GM10248 (cell line): ENCODE data around the gene EID2B.

ENCODE experiments used
- CTCF ChIA-PET: fragments of 300-600 bp; sonication (Branson Sonifier 250); formaldehyde crosslinking; extraction: SDS; loops from one replicate; lab custom pipeline; 2021; ENCODE audit warnings: antibody characterized with exemption; lab: Yijun Ruan, JAX
- POLR2A ChIA-PET: fragments of 350-650 bp; sonication (Branson Sonifier 250); formaldehyde crosslinking; extraction: SDS; loops from one replicate; lab custom pipeline; 2020; ENCODE audit warnings: antibody characterized with exemption; lab: Yijun Ruan, JAX
- DNase-seq: peaks from one replicate; pipeline ENCODE4 v3.0.0; 2012; ENCODE audit errors: extremely low spot score
- CTCF ChIP-seq: IDR thresholded peaks from 2 replicates; pipeline ENCODE4 v1.5.1; 2012; ENCODE audit warnings: mild to moderate bottlenecking, low read depth; ENCODE audit errors: extremely low read depth, missing control alignments, control extremely low read depth

EID2B gene

GRCh38 chr19:39506944-39507714, 25.5 kb downstream of the EID2B start:
- POLR2A ChIA-PET = no interaction called here
- no peak for TF ChIP-seq CTCF
- CTCF ChIA-PET = interaction anchor here (1.0 to 1.7 kb wide), 3 partner anchors 10 to 67 kb away, joined by 3 to 6 read pairs (median 3); partner anchors contain the start of gene EID2B
- peak; percentile 89 for DNase-seq

GRCh38 chr19:39506598-39506943, 26.1 kb downstream of the EID2B start:
- POLR2A ChIA-PET = no interaction called here
- CTCF ChIA-PET = interaction anchor here (1.0 to 1.1 kb wide), 2 partner anchors 9 to 66 kb away, joined by 3 read pairs; no protein-coding TSS in a partner anchor

GRCh38 chr19:39502640-39503417, 29.8 kb downstream of the EID2B start:
- peak; percentile 87 for DNase-seq
- CTCF ChIA-PET = interaction anchor here (0.6 to 1.9 kb wide), 30 partner anchors 8 to 354 kb away, joined by 3 to 24 read pairs (median 5); partner anchors contain the start of genes EID2, SELENOV and SUPT5H
- POLR2A ChIA-PET = interaction anchor here (0.5 kb wide), 1 partner anchor 21 kb away, joined by 5 read pairs; no protein-coding TSS in a partner anchor
- TF ChIP-seq CTCF = peak; percentile 87

More at GRCh38 chr19:39506598-39506943, 26.1 kb downstream of the EID2B start:
- TF ChIP-seq CTCF = no peak
- DNase-seq = no peak

GRCh38 chr19:39501340-39501739, 31.3 kb downstream of the EID2B start:
- no peak for TF ChIP-seq CTCF
- CTCF ChIA-PET = interaction anchor here (0.6 to 3.1 kb wide), 5 partner anchors 10 to 61 kb away, joined by 3 to 16 read pairs (median 3); partner anchors contain the start of gene EID2B
- POLR2A ChIA-PET = no interaction called here
- no peak for DNase-seq

- no peak for DNase-seq
- CTCF ChIA-PET = interaction anchor here (0.6 to 3.1 kb wide), 6 partner anchors 11 to 60 kb away, joined by 3 to 16 read pairs (median 4); partner anchors contain the start of gene EID2B
- TF ChIP-seq CTCF = no peak
- POLR2A ChIA-PET = interaction anchor here (0.6 kb wide), 2 partner anchors 43 to 158 kb away, joined by 3 read pairs; partner anchors contain the start of gene SAMD4B
Observed at GRCh38 chr19:39500543-39500942, 32.1 kb downstream of the EID2B start.

- no peak for TF ChIP-seq CTCF
- CTCF ChIA-PET = interaction anchor here (1.5 to 3.1 kb wide), 3 partner anchors 11 to 33 kb away, joined by 3 to 16 read pairs (median 3); partner anchors contain the start of gene EID2B
- no peak for DNase-seq
- POLR2A ChIA-PET = interaction anchor here (0.6 kb wide), 2 partner anchors 42 to 158 kb away, joined by 3 read pairs; partner anchors contain the start of gene SAMD4B
Observed at GRCh38 chr19:39499932-39500331, 32.7 kb downstream of the EID2B start.
